H4 (cell line): ENCODE measurements around the gene MMP11. TPM values are rescaled to one million over a fixed set of nuclear protein-coding genes. Genes with fewer than 3 reads are reported as not detected.

Experiments
- DNase-seq: peaks from one replicate; pipeline ENCODE4 v3.0.0-alpha.2; 2015; ENCODE audit warnings: low spot score
- total RNA-seq: library from RNA; depleted of rRNA; stranded (reverse); fragments of >200 nt; shearing (Covaris generic); gene quantifications from 2 replicates; pipeline ENCODE4 v1.2.3, GENCODE V29; 2014

Gene MMP11
- total RNA-seq, 1 experiment from 2014 or later: 1.4 TPM

DNA sequence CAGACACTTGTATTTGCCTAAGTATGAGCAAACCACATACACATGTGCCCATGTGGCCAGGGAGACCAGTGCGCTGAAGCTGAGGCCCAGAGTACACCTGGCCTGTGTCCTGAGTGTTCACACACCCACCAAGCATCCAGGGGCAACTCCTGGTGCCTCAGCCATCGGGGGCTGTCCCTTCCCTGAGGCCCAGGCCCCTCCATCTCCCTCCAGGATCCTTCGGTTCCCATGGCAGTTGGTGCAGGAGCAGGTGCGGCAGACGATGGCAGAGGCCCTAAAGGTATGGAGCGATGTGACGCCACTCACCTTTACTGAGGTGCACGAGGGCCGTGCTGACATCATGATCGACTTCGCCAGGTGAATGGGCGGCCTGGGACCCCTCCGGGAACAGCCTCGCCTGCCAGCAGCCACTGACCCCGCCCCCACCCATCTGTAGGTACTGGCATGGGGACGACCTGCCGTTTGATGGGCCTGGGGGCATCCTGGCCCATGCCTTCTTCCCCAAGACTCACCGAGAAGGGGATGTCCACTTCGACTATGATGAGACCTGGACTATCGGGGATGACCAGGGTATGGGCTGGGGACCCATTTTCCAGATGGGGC lies 7.6 kb downstream of the MMP11 start:
- no peak for DNase-seq

DNA sequence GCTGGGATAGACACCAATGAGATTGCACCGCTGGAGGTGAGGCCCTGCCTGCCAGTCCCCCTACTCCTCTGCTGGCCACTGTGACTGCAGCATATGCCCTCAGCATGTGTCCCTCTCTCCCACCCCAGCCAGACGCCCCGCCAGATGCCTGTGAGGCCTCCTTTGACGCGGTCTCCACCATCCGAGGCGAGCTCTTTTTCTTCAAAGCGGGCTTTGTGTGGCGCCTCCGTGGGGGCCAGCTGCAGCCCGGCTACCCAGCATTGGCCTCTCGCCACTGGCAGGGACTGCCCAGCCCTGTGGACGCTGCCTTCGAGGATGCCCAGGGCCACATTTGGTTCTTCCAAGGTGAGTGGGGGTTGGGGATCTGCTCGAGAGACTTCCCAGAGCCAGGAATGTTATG lies 8.4 kb downstream of the MMP11 start:
- no peak for DNase-seq

- peak; percentile 43 for DNase-seq
Measured at GRCh38 chr22:23781511-23782183, 9.0 kb downstream of the MMP11 start.

DNA sequence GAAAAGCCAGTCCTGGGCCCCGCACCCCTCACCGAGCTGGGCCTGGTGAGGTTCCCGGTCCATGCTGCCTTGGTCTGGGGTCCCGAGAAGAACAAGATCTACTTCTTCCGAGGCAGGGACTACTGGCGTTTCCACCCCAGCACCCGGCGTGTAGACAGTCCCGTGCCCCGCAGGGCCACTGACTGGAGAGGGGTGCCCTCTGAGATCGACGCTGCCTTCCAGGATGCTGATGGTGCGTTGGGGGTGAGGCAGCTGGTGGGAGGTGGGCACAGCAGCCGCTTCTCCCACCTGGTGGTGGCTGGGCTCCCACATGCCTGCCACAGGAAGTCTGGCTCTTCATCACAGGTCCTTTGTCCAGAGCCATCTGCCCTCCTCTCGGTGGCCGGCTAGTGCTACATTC lies 9.6 kb downstream of the MMP11 start:
- no peak for DNase-seq

GRCh38 chr22:23782703-23783102 lies 10.1 kb downstream of the MMP11 start:
- no peak for DNase-seq

DNA sequence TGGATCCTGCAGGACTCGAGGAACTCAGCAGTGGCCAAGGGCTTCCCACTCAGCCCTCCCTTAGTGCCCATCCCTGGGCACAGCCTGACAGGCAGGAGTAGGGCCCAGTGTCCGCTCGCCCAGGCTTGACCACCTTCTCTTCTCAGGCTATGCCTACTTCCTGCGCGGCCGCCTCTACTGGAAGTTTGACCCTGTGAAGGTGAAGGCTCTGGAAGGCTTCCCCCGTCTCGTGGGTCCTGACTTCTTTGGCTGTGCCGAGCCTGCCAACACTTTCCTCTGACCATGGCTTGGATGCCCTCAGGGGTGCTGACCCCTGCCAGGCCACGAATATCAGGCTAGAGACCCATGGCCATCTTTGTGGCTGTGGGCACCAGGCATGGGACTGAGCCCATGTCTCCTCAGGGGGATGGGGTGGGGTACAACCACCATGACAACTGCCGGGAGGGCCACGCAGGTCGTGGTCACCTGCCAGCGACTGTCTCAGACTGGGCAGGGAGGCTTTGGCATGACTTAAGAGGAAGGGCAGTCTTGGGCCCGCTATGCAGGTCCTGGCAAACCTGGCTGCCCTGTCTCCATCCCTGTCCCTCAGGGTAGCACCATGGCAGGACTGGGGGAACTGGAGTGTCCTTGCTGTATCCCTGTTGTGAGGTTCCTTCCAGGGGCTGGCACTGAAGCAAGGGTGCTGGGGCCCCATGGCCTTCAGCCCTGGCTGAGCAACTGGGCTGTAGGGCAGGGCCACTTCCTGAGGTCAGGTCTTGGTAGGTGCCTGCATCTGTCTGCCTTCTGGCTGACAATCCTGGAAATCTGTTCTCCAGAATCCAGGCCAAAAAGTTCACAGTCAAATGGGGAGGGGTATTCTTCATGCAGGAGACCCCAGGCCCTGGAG lies 10.9 kb downstream of the MMP11 start:
- no peak for DNase-seq

GRCh38 chr22:23784215-23784732 lies 11.6 kb downstream of the MMP11 start:
- DNase-seq: peak; percentile 69

DNA sequence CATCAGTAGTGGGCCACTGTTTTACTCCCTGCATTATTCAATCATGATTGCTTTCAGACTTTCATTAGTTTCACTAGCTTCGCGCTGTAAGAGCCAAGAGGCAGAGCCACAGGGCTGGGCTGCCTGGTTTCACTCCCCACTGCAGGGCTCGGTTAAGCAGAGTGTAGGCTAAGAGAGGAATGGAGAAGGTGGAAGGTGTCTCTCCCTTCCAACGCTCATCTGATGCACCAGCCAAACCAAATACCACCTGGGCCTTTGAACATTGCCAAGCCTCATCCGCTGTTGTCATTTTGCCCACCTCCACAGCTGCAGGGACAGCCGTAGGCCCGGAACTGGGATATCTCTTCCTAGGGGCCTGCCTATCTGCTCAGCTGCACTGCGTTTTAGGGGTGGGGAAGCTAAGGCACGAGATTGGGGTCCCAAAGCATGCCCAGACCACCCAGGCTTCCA lies 13.6 kb downstream of the MMP11 start:
- DNase-seq: no peak

DNA sequence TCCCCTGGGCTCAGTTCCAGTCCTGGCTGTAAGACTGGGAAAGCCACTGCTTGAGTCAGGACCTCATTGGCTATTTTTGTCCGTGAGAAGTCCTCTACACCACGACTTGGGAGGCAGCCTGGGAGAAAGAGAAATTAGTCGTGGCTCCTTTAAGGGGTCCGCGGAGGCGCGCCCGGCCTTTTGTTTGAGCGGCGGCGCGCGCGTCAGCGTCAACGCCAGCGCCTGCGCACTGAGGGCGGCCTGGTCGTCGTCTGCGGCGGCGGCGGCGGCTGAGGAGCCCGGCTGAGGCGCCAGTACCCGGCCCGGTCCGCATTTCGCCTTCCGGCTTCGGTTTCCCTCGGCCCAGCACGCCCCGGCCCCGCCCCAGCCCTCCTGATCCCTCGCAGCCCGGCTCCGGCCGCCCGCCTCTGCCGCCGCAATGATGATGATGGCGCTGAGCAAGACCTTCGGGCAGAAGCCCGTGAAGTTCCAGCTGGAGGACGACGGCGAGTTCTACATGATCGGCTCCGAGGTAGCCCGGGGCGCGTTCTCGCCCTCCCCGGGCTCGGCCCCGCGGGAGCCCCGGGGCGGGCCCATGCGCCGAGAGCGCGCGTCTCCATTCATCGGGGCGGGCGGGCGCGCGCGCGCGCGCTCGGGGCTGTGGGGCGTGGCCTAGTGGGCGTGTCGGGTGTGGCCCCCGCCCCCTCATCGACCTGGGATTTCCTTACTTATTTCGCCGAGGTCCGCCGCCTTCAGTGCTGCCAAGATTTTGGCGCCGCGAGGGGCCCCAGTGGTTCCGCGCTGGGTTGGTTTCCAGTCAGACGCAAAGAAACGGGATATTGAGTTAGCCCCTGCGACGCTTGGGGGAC lies 14.3 kb downstream of the MMP11 start, which contains the start of gene SMARCB1:
Gene SMARCB1 (plus strand): TSS at position 215 of the 848 bp plus-strand sequence. CDS start 204 bp downstream, at position 419.
- peak; percentile 65 for DNase-seq

- no peak for DNase-seq
Measured at GRCh38 chr22:23787600-23787896, 14.9 kb downstream of the MMP11 start.

DNA sequence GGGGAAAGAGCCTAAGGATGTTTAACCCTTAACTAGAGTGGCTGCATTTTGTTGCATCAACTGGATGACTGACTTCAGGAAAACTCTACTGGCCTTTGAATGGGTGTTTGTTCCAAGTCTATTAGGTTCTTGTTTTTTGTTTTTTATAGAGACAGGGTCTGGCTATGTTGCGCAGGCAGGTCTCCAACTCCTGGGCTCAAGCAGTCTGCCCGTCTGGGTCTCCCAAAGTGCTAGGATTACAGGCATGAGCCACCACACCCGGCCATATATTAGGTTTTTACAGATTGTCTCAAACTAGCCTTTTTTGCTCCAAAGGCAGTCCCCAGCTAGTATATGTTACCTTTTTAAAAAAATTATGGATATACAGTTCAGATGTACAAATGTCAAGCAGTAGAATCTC lies 15.3 kb downstream of the MMP11 start:
- no peak for DNase-seq

GRCh38 chr22:23789121-23789520 lies 16.5 kb downstream of the MMP11 start:
- DNase-seq: no peak

DNA sequence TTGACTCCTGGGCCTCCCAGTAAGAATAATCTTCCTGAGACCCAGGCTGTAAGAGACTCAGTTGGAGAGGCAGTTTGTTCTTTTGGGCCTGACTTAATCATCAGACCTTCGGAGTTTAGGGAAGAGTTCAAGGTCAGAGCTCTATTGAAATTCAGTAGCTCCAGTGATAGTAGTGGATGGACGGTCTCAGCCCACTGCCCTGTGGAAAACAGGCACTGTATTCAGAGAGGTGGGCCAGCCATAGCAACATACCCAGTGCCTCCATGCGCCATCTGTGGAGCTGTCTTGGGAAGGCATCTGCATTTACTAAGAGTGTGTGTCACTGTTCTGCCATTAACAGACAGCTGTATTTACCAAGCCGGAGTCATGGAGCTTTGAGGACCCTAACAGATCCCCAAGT lies 17.0 kb downstream of the MMP11 start:
- DNase-seq: no peak

- DNase-seq: no peak
Measured at GRCh38 chr22:23790819-23791737, 18.4 kb downstream of the MMP11 start.

GRCh38 chr22:23791738-23792645 lies 19.3 kb downstream of the MMP11 start:
- no peak for DNase-seq

DNA sequence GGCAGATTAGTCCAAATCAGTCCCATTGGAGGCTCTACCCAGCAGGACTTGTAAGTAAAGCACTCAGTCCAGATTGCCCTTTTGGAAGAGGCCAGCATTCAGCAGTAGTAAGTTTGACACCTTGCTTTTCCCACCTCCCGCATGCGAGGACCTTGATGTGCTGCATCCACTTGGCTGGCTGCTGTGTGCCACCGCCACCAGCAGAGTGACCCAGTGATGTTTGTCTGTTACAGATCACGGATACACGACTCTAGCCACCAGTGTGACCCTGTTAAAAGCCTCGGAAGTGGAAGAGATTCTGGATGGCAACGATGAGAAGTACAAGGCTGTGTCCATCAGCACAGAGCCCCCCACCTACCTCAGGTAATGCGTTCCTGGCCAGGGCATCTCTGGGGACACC lies 20.7 kb downstream of the MMP11 start:
- no peak for DNase-seq

DNA sequence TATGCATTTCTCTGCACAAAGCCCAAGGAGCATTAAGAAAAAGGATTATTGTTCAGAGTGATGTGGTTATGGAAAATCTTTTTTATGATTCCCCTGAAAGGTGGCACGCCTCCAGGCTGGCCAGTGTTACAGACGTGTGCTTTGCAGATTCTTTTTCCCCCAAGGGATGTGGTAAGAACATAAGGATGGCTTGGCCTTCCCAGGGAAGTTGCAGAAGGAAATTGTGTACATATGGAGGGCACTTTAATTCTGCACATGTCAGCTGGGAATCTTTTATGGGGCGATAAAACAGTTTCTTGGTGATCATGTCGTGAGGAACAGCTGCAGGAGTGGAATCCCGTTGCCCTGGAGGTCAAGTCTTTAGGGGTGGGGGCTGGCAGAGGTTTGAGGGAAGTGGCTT lies 23.8 kb downstream of the MMP11 start:
- DNase-seq: no peak

DNA sequence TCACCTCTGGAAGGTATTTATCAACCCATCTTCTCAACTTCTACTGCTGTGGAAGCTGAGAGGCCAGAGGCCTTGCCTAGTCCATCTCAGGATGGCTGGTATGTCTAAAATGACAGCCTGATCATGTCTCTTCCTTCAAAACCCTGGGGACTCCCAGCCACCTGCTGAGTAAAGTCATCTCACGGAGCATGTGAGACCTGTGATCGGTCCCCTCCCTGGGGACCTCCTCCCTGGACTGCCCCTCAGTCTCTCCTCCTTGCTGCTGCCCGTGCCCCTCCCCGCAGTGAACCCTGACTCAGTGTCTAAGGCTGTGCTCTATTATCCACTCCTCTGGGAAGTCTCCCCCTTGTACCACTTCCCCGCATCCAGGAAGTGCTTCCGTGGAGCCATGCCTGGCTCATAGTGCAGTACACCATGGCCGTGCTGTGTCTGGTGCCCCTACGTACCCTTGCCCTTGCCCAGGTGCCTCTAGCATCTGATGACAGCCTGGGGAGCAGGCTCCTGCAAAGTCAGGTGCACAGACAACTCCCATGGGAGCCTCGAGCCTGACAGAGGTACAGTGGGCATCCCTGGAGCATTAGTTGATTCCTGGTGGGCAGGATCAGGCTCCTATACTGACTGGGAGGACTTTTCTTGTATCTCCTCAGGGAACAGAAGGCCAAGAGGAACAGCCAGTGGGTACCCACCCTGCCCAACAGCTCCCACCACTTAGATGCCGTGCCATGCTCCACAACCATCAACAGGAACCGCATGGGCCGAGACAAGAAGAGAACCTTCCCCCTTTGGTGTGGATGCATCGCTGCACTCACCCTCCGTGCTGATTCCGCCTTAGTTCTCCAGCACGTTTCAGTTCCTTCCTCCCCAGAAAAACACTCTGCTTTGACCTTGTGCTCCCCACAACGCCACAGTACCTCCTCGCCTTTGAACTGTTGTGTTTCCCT lies 27.9 kb downstream of the MMP11 start:
- no peak for DNase-seq
